ENCODE measurements around the gene GJC2.
"Not testable (repeated sequence)": the region's sequence is repeated elsewhere in the genome, so short reads cannot be mapped to it uniquely, and the experiment has no call there.

GJC2 gene

GRCh38 chr1:228173528-228174481 lies 24.1 kb downstream of the GJC2 start:
- not testable (repeated sequence) for DNase-seq

GRCh38 chr1:228174482-228175315 lies 25.0 kb downstream of the GJC2 start:
- DNase-seq: no peak

DNA sequence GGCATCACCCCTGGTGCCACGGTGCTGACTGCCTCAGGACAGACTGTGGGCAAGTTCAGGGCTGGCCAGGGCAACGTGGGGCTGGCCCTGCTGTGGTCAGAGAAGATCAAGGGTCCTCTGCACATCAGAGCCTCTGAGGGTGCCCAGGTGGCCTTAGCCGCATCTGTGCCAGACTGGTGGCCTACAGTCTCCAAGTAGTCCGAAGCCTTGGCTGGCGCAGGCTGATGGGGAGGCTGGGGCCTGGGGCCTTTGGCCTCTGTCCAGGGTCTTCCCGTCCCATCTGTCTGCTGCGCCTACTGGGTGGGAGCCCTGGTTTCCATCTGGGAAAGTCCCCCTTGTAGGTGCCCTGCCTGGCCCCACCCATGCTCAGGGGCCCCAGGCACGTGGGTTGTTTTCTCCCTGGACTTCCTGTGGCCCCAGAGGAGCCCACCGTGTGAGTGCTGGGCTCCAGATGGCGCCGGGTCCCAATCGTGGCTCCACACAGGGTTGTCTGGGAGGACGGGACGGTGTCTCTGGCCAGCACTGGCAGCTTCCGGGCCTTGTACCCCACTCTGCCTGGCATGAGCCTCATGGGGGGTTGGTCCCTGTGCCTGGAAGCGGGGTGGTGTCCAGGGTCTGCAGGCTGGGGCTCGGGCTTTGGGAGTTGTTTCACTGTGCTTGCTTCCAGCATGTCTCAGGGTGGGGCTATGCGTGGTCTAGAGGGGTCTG lies 25.7 kb downstream of the GJC2 start:
- DNase-seq: no peak

GRCh38 chr1:228176024-228176395 lies 26.3 kb downstream of the GJC2 start:
- DNase-seq: no peak

DNA sequence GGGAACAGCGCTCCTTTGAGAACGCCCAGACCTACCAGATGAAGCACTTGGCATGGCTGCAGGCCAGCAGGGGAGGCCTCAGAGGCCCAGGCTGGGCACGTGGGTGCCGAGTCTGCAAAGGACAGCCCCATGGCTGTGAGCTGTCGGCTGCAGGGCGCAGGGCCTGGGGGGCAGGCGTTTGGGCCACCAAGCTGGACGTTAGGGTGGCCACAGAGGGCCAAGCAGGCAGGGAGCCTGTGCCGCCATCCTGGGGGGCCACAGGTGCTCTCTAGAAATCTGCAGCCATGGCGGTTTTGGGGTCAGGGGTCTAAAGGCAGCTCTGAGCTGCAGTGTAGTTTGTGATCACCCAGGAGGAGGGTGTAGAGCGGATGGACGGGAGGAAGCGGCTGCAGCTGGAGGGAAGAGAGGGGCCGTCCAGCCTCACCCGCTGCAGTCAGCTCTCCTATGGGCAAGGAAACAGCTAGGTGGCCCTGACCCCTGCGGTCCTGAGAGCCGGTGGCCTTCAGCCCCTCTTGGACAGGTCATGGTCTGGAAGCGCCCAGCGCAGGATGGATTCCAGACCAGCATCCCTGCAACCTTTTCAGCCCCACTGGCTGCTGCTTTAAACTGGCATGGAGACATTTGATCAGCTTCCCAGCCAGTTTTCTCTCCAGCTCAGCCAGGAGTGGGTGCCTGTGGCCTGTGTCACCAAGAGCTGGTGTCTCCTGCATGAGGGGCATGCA lies 26.9 kb downstream of the GJC2 start:
- no peak for DNase-seq

DNA sequence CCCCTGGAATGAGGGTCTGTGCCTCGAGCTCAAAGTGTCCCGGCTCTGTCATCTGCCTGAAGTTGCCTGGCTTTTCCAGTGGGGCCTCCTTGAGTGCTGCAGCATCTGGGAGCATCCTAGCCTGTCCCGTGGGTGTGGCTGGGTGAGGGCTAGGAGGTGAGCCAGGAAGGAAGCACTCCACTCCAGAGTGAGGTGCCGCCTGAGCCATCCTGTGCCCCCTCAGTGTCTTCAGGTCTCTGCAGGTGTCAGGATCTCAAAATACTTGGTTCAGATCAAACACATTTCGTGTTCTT lies 27.4 kb downstream of the GJC2 start:
- no peak for DNase-seq

- no peak for DNase-seq
Measured at GRCh38 chr1:228177721-228178710, 28.3 kb downstream of the GJC2 start.

DNA sequence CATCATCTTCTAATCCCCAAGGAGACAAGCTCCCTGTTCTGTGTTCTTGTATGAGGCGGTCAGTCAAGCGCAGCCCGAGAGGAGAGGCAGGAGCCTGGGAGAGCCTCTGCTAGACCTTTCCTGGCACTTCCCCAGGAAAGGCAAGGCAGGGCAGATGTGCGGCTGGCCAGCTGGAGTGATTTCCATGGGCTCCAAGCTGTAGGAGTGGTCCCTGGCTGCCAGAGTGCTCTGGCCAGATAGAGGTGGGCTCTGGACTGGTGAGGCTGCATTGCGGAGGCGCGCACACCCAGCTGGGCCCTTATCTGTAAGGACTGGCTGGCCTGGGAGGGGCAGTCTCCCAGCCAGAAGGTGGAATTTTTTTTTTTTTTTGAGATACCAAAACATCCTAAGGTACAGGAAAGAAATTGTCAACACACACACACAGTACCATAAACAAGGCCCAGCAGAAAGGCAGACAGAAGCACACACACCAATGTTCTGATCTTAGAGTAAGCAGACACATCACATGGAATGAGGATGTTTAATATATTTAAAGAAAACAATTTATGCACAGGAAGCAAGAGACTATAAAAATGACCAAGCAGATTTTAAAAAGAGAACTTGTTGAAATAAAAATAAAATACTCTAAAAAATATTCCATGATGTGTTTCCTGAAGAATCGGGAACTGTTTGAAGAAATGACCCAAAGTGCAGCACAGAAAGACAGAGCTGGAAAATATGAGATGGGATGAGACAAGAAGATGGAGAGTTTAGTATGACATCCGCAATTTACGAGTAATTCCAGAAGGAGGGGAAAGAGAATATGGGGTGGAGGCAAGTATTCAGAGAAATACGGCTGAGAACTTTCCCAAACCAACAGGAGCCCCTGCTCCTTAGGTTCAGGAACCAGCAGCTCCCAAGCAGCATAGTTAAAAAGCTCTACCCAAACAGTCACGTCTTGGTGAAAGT lies 29.3 kb downstream of the GJC2 start:
- DNase-seq: peak; percentile 19 to 69 (median 32)

DNA sequence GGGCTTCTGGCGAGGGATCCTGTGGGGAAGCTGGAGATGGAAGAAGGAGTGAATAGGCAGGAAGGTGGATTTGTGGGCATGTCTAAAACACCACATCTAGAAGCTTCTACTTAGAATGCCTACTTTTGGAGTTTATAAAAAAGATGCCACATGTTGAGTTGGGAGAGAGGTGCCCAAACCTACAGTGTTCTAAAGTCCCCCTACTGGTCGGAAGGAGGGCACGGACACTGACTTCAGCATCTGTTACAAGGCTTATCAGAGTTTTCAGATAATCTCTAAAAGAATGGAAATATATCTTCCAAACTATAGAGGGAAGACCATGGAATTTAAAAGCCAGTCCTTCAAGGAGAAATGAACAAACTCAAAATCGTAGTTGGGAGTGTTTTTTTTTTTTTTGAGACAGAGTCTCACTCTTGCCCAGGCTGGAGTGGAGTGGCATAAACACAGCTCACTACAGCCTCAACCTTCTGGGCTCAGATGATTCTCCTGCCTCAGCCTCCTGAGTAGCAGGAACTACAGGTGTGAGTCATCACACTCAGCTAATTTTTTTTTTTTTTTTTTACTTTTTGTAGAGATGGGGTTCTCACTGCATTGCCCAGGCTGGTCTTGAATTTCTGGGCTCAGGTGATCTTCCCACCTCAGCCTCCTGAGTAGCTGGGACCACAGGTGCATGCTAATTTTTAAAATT lies 30.7 kb downstream of the GJC2 start:
- peak in 3 of 4 experiments; percentile 25 to 42 (median 28) for DNase-seq

DNA sequence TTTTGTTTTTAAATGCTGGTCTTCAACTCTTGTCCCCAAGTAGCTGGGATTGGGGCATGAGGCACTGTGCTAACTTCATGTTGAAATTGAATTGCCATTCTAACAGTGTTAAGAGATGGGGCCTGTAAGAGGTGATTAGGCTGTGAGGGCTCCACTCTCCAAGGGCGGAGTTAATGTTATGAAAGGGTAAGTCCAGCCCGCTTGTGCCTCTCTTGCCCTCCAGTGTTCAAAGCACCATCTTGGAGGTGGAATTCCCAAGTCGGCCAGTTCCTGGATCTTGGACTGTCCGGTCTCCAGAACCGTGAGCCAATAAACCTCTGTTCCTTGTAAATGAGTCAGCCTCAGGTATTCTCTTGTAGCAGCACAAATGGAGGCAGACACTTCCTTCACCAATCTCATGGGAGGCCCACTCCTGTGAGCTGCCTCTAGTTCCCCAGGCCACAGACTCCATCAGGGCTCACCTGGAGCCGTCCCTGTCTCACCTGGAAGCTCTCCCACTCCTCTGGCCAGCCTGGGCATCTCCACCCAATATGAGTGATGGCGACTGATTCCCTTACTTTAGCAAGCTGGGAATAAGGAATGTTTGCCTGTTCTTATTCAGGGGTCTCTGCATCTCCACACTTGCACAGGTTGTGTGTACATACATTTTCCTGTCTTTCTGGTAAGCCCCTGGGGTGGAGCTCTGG lies 31.4 kb downstream of the GJC2 start:
- DNase-seq: no peak

DNA sequence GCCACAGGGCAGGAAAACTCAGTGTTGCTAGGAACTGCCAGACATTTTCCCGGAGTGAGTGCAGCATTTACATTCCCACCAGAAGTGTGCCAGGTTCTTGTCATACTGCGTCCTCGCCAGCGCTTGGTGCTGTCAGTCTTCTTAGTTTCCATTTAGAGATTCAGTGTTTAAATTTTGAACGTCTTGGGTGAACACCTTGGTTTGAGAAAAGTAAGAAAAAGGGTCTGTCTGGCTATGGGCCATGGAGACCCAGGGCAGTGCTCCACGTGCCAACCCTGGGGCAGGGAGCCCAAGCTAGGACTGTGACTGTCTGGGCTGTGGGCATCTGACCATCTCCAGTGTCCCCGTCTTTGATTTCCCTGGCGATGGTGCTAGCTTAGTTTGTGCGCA lies 31.9 kb downstream of the GJC2 start:
- no peak for DNase-seq

DNA sequence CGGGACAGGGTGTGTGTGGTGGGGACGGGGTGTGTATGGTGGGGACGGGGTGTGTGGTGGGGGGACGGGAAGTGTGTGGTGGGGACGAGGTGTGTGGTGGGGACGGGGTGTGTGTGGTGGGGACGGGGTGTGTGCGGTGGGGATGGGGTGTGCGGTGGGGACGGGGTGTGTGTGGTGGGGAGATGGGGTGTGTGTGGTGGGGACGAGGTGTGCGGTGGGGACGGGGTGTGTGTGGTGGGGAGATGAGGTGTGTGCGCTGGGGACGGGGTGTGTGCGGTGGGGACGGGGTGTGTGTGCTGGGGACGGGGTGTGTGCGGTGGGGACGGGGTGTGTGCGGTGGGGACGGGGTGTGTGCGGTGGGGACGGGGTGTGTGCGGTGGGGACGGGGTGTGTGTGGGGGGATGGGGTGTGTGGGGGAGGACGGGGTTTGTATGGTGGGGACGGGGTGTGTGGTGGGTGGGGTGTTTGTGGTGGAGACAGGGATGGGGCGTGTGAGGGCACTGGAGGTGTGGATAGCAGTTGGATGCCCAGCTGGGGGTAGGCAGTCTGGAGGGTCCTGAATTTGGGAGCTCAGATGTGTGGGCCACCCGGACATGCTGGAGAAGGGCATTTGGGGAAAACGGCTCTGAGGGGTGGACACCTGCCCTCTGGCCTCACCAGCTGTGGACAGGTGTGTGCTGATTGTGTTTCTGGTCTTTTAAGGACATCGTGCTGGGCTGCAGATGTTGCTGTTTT lies 32.7 kb downstream of the GJC2 start:
- no peak for DNase-seq

- no peak for DNase-seq
Measured at GRCh38 chr1:228184152-228184551, 34.4 kb downstream of the GJC2 start.

- no peak for DNase-seq
Measured at GRCh38 chr1:228185641-228185965, 35.9 kb downstream of the GJC2 start.

DNA sequence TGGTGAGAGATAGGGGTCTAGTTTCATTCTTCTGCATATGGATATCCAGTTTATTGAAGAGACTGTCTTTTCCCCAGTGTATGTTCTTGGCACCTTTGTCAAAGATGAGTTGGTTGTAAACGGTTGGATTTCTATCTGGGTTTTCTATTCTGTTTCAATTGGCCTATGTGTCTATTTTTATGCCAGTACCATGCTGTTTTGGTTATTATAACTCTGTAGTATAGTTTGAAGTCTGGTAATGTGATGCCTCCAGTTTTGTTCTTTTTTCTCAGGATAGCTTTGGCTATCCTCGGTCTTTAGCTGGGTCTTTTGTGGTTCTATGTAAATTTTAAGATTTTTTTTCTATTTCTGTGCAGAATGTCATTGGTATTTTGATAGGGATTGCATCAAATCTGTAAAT lies 38.5 kb downstream of the GJC2 start:
- DNase-seq: not testable (repeated sequence)

- DNase-seq: no peak
Measured at GRCh38 chr1:228190182-228190581, 40.5 kb downstream of the GJC2 start.

- no peak for DNase-seq
Measured at GRCh38 chr1:228190778-228191177, 41.0 kb downstream of the GJC2 start.

DNA sequence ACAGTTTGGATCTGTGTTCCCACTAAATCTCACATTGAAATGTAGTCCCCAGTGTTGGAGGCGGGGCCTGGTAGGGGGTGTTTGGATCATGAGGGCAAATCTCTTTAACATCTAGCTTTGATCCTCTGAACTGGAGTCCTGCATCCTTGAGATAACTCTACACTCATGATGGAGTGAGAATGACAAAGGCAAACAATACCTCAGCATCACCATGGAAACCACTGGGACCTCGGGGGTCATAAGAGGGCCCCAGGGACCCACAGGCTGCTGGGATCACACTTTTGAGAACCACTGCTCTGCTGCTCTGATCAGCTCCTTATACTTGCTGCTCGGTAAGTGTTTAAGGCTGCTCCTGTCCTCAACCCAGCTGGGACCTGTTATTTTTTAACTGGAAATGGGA lies 44.7 kb downstream of the GJC2 start:
- no peak for DNase-seq
